MCF 10A (cell line): Measurements from ENCODE around the gene CRYBB3. TPM values are rescaled to one million over a fixed set of nuclear protein-coding genes. Genes with fewer than 3 reads are reported as not detected.

Experiments
- BruUV-seq: library from RNA; stranded (reverse); fragments of 400-500 nt; replicated peaks from 2 replicates; lab custom pipeline; 2021; lab: Mats Ljungman, UMichigan
- CTCF ChIA-PET: fragments of 300-600 bp; sonication (Branson Sonifier 250); formaldehyde crosslinking; extraction: SDS; loops from one replicate; lab custom pipeline; 2021; ENCODE audit warnings: antibody characterized with exemption, inconsistent platforms; lab: Yijun Ruan, JAX
- POLR2A ChIA-PET: fragments of 300-600, 350-650 bp; sonication (Branson Sonifier 250); formaldehyde crosslinking; extraction: SDS; loops from one replicate; lab custom pipeline; 2020; ENCODE audit warnings: antibody characterized with exemption, inconsistent platforms; lab: Yijun Ruan, JAX
- DNase-seq: peaks from one replicate; pipeline ENCODE4 v3.0.0-alpha.2; 2018; ENCODE audit not compliant: unreplicated experiment
- H3K27ac Mint-ChIP-seq: one replicate; pipeline ENCODE4 v1.8.0; 2022; ENCODE audit warnings: mild to moderate bottlenecking, low read depth, mixed read lengths; ENCODE audit not compliant: unreplicated experiment
- H3K27me3 Mint-ChIP-seq: one replicate; pipeline ENCODE4 v1.8.0; 2022; ENCODE audit warnings: mixed read lengths; ENCODE audit not compliant: insufficient read depth, unreplicated experiment
- H3K36me3 Mint-ChIP-seq: one replicate; pipeline ENCODE4 v1.8.0; 2022; ENCODE audit warnings: mild to moderate bottlenecking, moderate library complexity, mixed read lengths; ENCODE audit not compliant: insufficient read depth, unreplicated experiment
- H3K4me1 Mint-ChIP-seq: one replicate; pipeline ENCODE4 v1.8.0; 2022; ENCODE audit warnings: mixed read lengths; ENCODE audit not compliant: insufficient read depth, unreplicated experiment
- H3K4me3 Mint-ChIP-seq: one replicate; pipeline ENCODE4 v1.8.0; 2022; ENCODE audit warnings: mild to moderate bottlenecking, moderate library complexity, mixed read lengths; ENCODE audit not compliant: unreplicated experiment
- H3K9me3 Mint-ChIP-seq: one replicate; pipeline ENCODE4 v1.8.0; 2022; ENCODE audit warnings: mixed read lengths; ENCODE audit not compliant: unreplicated experiment
- intact Hi-C: fragments of 100-400 bp; cut with micrococcal nuclease; formaldehyde crosslinking; loops from 2 replicates; pipeline ENCODE4 v1.14.1; 2022
- total RNA-seq: library from RNA; stranded (reverse); gene quantifications from 2 replicates; pipeline ENCODE4 v1.2.3, GENCODE V29; 2022
- TF ChIP-seq, protein P1 (sequence below): fragments of 200-600 bp; IDR thresholded peaks from one replicate; pipeline ENCODE4 v1.8.0; 2022; ENCODE audit warnings: antibody characterized with exemption, mild to moderate bottlenecking; ENCODE audit not compliant: unreplicated experiment

The CRYBB3 gene
- total RNA-seq, 1 experiment from 2014 or later = 0.61 TPM

DNA sequence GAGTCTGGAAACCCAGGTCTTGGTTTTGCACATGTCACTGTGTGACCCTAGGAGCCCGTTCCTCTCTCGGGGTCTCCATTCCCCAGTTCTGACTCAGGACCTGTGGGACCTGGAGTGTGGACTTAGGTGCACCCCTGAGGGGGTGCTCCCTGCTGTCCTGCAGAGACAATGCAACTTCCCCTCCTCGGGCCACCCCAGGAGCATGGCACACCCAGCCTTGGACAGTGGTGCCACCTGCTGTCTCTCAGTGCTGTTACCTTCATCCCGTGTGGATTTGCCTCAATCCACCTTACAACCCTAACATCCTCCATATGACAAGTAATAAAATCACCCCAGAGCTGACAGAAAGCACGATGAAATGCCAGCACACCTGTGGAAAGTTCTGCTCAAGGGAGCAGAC, 27.5 kb upstream of the CRYBB3 start:
- intact Hi-C loops = loop anchor here (2.0 kb wide), 1 partner anchor 233 kb away; no protein-coding TSS in a partner anchor
- H3K4me3 Mint-ChIP-seq = no peak overlapping the region
- H3K27ac Mint-ChIP-seq = peak overlapping the region; percentile 61
- POLR2A ChIA-PET = no interaction called here
- no TSS peak for BruUV-seq
- peak; percentile 39 for DNase-seq
- no peaks in the 10 kb centered on the region for H3K9me3 Mint-ChIP-seq
- H3K4me1 Mint-ChIP-seq = peaks cover 31% of the 10 kb centered on the region
- peaks cover 80% of the 10 kb centered on the region for H3K36me3 Mint-ChIP-seq
- TF ChIP-seq, protein P1, sequence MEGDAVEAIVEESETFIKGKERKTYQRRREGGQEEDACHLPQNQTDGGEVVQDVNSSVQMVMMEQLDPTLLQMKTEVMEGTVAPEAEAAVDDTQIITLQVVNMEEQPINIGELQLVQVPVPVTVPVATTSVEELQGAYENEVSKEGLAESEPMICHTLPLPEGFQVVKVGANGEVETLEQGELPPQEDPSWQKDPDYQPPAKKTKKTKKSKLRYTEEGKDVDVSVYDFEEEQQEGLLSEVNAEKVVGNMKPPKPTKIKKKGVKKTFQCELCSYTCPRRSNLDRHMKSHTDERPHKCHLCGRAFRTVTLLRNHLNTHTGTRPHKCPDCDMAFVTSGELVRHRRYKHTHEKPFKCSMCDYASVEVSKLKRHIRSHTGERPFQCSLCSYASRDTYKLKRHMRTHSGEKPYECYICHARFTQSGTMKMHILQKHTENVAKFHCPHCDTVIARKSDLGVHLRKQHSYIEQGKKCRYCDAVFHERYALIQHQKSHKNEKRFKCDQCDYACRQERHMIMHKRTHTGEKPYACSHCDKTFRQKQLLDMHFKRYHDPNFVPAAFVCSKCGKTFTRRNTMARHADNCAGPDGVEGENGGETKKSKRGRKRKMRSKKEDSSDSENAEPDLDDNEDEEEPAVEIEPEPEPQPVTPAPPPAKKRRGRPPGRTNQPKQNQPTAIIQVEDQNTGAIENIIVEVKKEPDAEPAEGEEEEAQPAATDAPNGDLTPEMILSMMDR = no peak
- H3K27me3 Mint-ChIP-seq = no peaks in the 10 kb centered on the region
- CTCF ChIA-PET = interaction anchor here (0.6 to 3.3 kb wide), 6 partner anchors 10 to 234 kb away, joined by 3 to 20 read pairs (median 4); no protein-coding TSS in a partner anchor

DNA sequence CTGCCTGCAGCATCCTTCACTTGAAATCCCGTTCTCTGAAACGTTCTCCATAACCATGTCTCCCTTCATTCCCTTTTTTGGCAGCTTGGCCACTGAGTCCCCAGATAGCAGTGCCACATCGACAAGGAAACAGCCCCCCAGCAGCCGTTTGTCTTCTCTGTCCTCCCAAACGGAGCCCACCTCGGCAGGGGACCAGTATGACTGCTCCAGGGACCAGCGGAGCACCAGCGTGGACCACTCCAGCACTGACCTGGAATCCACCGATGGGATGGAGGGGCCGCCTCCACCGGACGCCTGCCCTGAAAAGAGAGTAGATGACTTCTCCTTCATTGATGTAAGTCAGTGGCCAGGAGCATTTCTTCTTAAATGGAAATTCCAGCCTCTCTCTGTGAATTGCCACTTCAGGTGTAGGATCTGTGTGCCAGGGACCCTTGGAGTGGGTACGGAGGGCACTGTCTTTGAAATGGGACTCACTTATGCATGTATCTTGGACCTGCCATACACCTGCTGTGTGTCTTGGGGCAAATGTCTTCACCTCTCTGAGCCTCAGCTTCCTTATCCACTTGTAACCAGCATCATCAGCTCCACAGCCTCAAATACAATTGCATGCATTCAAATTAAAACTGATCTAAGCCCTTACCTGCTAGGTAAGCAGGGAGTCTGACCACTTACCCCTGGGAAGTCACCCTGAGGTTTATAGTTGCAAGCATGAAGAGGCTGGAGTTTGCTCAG, 25.3 kb upstream of the CRYBB3 start:
- Mint-ChIP-seq H3K27ac (no peak overlapping the region), H3K4me1 (peaks cover 15% of the 10 kb centered on the region), H3K27me3 (no peaks in the 10 kb centered on the region), H3K9me3 (no peaks in the 10 kb centered on the region), H3K4me3 (no peak overlapping the region), H3K36me3 (peaks cover 92% of the 10 kb centered on the region)
- TF ChIP-seq, protein P1 = no peak
- CTCF ChIA-PET = interaction anchor here (0.5 to 1.2 kb wide), 3 partner anchors 9 to 1194 kb away, joined by 3 to 4 read pairs (median 3); no protein-coding TSS in a partner anchor
- POLR2A ChIA-PET = no interaction called here
- intact Hi-C loops = no loop called here
- DNase-seq = no peak
- no TSS peak for BruUV-seq

DNA sequence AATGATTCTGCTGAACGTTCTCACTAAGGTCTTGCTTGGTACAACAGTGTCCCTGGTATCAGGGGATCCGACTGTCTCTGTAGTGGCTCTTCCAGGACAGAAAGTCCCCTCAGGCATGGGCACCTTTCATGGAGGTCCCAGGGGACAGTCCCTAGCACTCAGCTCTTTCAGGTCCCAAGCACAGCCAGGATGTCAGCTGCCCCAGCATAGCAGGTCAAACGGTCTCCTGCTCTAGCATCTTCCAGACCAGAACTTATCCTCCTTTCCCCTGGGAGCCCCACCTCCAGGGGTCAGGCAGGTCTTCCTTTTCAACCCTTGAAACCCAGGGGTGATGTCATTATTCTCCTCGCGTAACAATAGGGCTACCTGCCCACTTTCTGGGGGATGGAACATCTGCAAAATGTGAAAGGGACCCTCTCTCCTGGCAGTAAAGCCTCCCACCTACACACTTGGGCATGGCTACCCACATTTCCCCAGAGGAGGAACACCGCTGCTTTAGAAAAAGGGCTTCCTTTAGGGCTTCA, 24.7 kb upstream of the CRYBB3 start:
- H3K36me3 Mint-ChIP-seq = peaks cover 94% of the 10 kb centered on the region
- H3K4me3 Mint-ChIP-seq = no peak overlapping the region
- H3K27me3 Mint-ChIP-seq = no peaks in the 10 kb centered on the region
- intact Hi-C loops = no loop called here
- H3K27ac Mint-ChIP-seq = no peak overlapping the region
- no peak for DNase-seq
- H3K4me1 Mint-ChIP-seq = peaks cover 12% of the 10 kb centered on the region
- BruUV-seq = no TSS peak
- TF ChIP-seq, protein P1 = no peak
- CTCF ChIA-PET = interaction anchor here (0.5 kb wide), 1 partner anchor 1194 kb away, joined by 3 read pairs; no protein-coding TSS in a partner anchor
- no peaks in the 10 kb centered on the region for H3K9me3 Mint-ChIP-seq
- POLR2A ChIA-PET = no interaction called here

DNA sequence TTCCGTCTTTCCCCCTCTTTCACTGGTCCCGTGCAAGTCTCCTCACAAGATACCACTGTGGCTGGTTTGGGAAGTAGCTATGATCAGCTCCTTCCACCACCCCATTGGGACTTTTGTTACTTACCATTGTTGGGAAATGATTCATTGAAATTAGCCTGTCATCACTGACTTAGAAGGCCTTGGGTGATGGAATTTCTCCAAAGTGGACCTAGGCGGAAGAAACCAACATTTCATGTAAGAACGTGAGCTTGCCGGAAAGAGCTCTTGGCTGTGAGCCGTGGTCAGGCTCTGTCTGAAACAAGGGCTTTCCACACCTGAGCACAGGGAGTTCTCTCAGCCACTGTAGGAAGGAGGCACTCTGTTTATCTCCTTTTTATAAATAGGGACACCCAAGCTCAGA, 23.5 kb upstream of the CRYBB3 start:
- CTCF ChIA-PET = interaction anchor here (0.8 to 1.2 kb wide), 7 partner anchors 9 to 237 kb away, joined by 3 to 5 read pairs (median 3); no protein-coding TSS in a partner anchor
- H3K9me3 Mint-ChIP-seq = no peaks in the 10 kb centered on the region
- TF ChIP-seq, protein P1 = no peak
- intact Hi-C loops = no loop called here
- POLR2A ChIA-PET = interaction anchor here (0.6 to 1.7 kb wide), 8 partner anchors 9 to 151 kb away, joined by 3 to 8 read pairs (median 5); no protein-coding TSS in a partner anchor
- DNase-seq = peak; percentile 92
- peaks cover 90% of the 10 kb centered on the region for H3K36me3 Mint-ChIP-seq
- H3K27ac Mint-ChIP-seq = peak overlapping the region; percentile 14
- H3K27me3 Mint-ChIP-seq = no peaks in the 10 kb centered on the region
- BruUV-seq = no TSS peak
- H3K4me3 Mint-ChIP-seq = no peak overlapping the region
- peaks cover 12% of the 10 kb centered on the region for H3K4me1 Mint-ChIP-seq
